Right atrium auricular region (tissue), 2 donors: ENCODE results near the gene RNASE4. TPM values are rescaled to one million over a fixed set of nuclear protein-coding genes. Genes with fewer than 3 reads are reported as not detected.
"Not testable (repeated sequence)": the region's sequence is repeated elsewhere in the genome, so short reads cannot be mapped to it uniquely, and the experiment has no call there.

Source experiments
- DNase-seq: peaks from one replicate; pipeline ENCODE4 v3.0.0-alpha.2; 2019; ENCODE audit warnings: low spot score
- H3K27ac ChIP-seq, 2 donors: fragments of 200-600 bp; sonication (generic); 1 replicate in 1 of 2; 2 replicates in 1 of 2; pipeline ENCODE4 v1.5.1; 2016 to 2019
- H3K27me3 ChIP-seq, 2 donors: fragments of 200-600 bp; sonication (generic); one replicate each; pipeline versions ENCODE4 v1.5.1 to v1.6.0; 2017 to 2019
- H3K36me3 ChIP-seq: fragments of 200-600 bp; sonication (generic); one replicate; pipeline ENCODE4 v1.5.1; 2016
- H3K4me1 ChIP-seq, 2 donors: fragments of 200-600 bp; sonication (generic); one replicate each; pipeline versions ENCODE4 v1.5.1 to v1.6.0; 2017 to 2019
- H3K4me3 ChIP-seq, 2 donors: fragments of 200-600 bp; sonication (generic); 1 replicate in 1 of 2; 2 replicates in 1 of 2; pipeline ENCODE4 v1.5.1; 2017 to 2019; ENCODE audit warnings: mild to moderate bottlenecking in 1 of 2, moderate library complexity in 1 of 2
- H3K9me3 ChIP-seq, 2 donors: fragments of 200-600 bp; sonication (generic); one replicate each; pipeline ENCODE4 v1.5.1; 2019
- total RNA-seq, 2 donors: library from RNA; depleted of rRNA; stranded (reverse); fragments of >200 nt; gene quantifications; one replicate each; pipeline ENCODE4 v1.1.0, GENCODE V29; 2016
- TF ChIP-seq, protein P1 (sequence below), 2 donors: fragments of 200-600 bp; sonication (generic); IDR thresholded peaks; one replicate each; pipeline ENCODE4 v1.5.1; 2019; ENCODE audit warnings: antibody characterized with exemption in 2 of 2

Gene RNASE4, protein sequence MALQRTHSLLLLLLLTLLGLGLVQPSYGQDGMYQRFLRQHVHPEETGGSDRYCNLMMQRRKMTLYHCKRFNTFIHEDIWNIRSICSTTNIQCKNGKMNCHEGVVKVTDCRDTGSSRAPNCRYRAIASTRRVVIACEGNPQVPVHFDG
- 10 to 100 TPM; 19.5 to 44.4 TPM for total RNA-seq

DNA sequence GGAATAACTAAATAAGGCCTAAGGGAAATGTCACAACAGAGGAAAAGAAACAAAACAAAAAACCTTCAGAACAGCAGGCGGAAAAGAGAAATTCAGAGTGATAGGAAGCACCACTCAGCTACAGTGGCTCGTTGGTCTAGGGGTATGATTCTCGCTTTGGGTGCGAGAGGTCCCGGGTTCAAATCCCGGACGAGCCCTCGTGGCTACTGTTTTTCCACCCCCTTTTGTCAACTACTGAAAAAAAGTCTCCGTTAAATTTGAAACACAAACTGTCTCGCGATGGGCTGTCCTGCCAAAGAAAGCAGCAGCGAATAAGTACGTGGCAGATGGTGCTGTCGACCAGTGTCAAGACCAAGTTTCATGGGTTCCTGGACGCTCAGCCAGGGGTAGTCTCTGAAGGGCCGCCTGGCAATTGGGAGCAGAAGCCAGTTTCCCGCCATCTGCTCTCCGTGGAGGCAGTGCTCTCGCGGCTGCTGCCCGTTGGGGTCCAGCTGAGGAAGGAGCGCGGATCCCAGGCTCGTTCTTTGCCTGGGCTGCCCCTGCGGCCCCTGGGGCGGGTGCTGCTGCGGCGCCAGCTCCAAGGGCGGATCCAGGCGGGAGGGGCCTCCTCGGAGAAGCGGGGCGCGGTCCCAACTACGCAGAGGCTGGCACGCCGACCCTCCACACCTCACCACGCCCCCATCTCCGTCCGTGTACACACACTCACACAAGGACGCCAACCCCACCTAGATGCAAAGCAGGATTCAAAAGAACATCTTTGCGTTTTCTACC lies at the start of gene RNASE4:
TSS of gene RNASE4 (plus strand) at position 670 of the 771 bp plus-strand sequence. CDS start 14,812 bp downstream, outside the sequence.
- DNase-seq = peak; percentile 91
- TF ChIP-seq, protein P1, sequence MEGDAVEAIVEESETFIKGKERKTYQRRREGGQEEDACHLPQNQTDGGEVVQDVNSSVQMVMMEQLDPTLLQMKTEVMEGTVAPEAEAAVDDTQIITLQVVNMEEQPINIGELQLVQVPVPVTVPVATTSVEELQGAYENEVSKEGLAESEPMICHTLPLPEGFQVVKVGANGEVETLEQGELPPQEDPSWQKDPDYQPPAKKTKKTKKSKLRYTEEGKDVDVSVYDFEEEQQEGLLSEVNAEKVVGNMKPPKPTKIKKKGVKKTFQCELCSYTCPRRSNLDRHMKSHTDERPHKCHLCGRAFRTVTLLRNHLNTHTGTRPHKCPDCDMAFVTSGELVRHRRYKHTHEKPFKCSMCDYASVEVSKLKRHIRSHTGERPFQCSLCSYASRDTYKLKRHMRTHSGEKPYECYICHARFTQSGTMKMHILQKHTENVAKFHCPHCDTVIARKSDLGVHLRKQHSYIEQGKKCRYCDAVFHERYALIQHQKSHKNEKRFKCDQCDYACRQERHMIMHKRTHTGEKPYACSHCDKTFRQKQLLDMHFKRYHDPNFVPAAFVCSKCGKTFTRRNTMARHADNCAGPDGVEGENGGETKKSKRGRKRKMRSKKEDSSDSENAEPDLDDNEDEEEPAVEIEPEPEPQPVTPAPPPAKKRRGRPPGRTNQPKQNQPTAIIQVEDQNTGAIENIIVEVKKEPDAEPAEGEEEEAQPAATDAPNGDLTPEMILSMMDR (IDR thresholded peaks at IDR 0.05) = no peak
- peak within 1 kb of the TSS; percentile 99 to 100 for H3K27ac ChIP-seq
- no peaks in the 10 kb centered on the region for H3K9me3 ChIP-seq
- H3K36me3 ChIP-seq = no peaks in the 10 kb centered on the region
- peaks cover 0 to 21% of the 10 kb centered on the region in 2 donors for H3K4me1 ChIP-seq
- H3K4me3 ChIP-seq = peak within 1 kb of the TSS; percentile 77 to 79
- no peaks in the 10 kb centered on the region for H3K27me3 ChIP-seq

DNA sequence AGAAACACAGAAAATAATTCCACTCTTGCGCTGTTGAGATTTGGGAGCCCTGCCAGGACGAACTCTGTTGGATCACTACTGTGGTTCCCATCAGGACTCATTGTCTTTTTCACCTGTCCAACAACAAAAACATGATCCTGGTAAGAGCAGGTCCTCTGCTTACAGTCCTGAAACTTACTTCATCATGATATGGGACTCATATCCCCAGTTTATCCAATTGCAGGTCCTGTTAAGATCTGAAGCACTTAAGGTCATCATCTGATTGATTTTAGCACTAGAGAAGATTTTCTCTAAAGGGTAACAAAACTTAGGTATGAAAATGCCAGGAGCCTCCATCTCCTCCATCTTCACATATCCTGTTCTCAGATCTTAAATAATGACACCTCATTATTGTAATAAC lies 42.8 kb upstream of the RNASE4 start, which contains the start of gene OR6S1:
TSS of gene OR6S1 (minus strand) at position 101 of the 400 bp plus-strand sequence. CDS start at position 101, 0 bp downstream.
- DNase-seq = no peak
- H3K27ac ChIP-seq = no peak within 1 kb of the TSS
- H3K4me1 ChIP-seq = no peaks in the 10 kb centered on the region
- no peaks in the 10 kb centered on the region for H3K27me3 ChIP-seq
- no peaks in the 10 kb centered on the region for H3K36me3 ChIP-seq
- TF ChIP-seq, protein P1 (IDR thresholded peaks at IDR 0.05) = no peak
- H3K4me3 ChIP-seq = no peak within 1 kb of the TSS
- H3K9me3 ChIP-seq = no peaks in the 10 kb centered on the region

DNA sequence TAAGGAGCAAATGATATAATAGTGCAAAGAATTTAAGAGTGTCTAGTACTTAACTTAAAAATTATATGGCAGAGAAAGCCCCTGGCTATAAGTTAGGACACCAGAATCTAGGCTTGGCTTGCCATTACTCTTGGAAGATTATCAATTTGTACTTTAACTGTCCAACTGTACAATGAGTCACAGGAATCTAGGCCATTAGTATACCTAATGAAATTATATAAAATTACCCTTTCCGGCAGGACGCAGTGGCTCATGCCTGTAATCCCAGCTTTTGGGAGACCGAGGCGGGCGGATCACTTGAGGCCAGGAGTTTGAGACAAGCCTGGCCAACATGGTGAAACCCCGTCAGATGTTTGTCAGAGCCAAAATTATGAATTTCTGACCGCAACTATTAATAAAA lies 42.2 kb upstream of the RNASE4 start:
- TF ChIP-seq, protein P1 (IDR thresholded peaks at IDR 0.05) = no peak
- Histone ChIP-seq H3K36me3 (no peaks in the 10 kb centered on the region), H3K27me3 (no peaks in the 10 kb centered on the region), H3K4me3 (no peak overlapping the region), H3K4me1 (no peaks in the 10 kb centered on the region), H3K27ac (no peak overlapping the region), H3K9me3 (no peaks in the 10 kb centered on the region)
- DNase-seq = no peak

DNA sequence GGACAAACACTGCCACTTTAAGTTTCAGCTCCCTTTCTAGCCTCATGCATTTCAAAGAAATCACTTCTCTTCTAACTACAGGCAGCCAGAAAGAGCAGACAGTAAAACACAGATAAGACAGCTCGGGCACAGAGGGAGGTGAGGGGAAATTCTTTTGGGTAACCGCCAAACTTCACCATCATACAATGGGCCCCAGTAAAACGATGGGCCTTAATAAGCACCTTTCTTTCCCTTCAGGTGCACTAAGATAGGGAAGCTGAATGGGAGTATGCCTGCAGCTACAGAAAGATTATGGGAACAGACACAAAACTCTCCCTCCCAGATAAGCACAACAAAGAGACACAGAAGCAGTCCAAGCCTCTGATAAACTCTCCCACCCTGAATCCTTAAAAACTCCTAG lies 41.6 kb upstream of the RNASE4 start:
- not testable (repeated sequence) for H3K27ac ChIP-seq, DNase-seq, H3K36me3 ChIP-seq, H3K27me3 ChIP-seq, H3K9me3 ChIP-seq, H3K4me1 ChIP-seq, H3K4me3 ChIP-seq

DNA sequence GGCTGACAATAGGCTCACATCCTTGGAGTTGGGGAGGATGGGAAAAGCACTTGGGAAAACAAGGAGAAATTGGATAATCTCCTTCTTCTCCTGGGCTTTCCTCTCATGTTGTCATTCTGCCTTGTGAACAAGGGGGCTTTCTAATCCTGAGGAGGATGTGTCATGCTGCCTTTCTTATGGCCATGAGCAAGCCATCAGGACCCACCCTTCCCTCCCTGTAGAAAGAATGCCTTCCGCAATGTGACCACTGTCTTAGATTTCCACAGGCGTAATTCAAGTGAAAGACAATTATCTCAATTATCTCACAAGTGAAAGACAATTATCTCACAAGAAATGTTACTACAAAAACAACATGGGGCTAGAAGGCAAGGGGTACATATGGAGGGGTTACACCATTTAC lies 39.8 kb upstream of the RNASE4 start:
- Histone ChIP-seq H3K27me3 (no peaks in the 10 kb centered on the region), H3K4me3 (no peak overlapping the region), H3K27ac (no peak overlapping the region), H3K4me1 (no peaks in the 10 kb centered on the region), H3K36me3 (no peaks in the 10 kb centered on the region), H3K9me3 (no peaks in the 10 kb centered on the region)
- peak; percentile 5 for DNase-seq
- TF ChIP-seq, protein P1 (IDR thresholded peaks at IDR 0.05) = no peak

DNA sequence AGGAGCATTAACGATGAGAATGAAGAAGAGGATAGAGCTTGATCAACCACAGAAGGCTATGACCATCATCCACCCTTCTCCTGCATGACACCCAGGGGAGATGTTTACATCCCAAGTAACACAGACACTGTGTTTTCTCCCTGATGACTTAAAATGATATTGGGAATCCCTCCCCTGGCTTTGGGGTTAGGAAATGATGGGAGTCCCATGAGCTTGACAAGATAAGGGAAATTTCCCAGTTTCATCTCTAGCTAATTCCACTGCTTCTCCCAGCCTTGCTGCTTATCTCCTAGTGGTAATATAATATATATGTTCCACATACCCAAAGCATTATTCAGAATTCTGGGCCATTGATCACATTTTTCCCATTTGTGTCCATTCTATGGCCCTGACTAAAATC lies 38.9 kb upstream of the RNASE4 start:
- no peaks in the 10 kb centered on the region for H3K9me3 ChIP-seq
- H3K4me1 ChIP-seq = no peaks in the 10 kb centered on the region
- no peaks in the 10 kb centered on the region for H3K27me3 ChIP-seq
- DNase-seq = no peak
- TF ChIP-seq, protein P1 (IDR thresholded peaks at IDR 0.05) = no peak
- H3K36me3 ChIP-seq = no peaks in the 10 kb centered on the region
- no peak overlapping the region for H3K27ac ChIP-seq
- H3K4me3 ChIP-seq = no peak overlapping the region
